Dermis microvascular lymphatic vessel endothelial cell (primary cell): ENCODE results near the gene ADD3. TPM values are rescaled to one million over a fixed set of nuclear protein-coding genes. Genes with fewer than 3 reads are reported as not detected.

ENCODE experiments used
- DNase-seq, 2 donors: peaks; one replicate each; pipeline versions ENCODE4 v3.0.0 to v3.0.0-alpha.2; 2010; ENCODE audit warnings: low read depth in 2 of 2
- total RNA-seq: library from RNA; depleted of rRNA; stranded (reverse); fragments of >200 nt; gene quantifications from 2 replicates; pipeline ENCODE4 v1.2.1, GENCODE V29; 2014

The ADD3 gene
- 292 and 439 TPM in 2 replicates for total RNA-seq

- DNase-seq, result peak; percentile 65 to 95
Measured at GRCh38 chr10:110007701-110008517, at the start of gene ADD3. ADD3 (plus strand) TSS chr10:110007984; CDS start chr10:110100654, 92,670 bp downstream.

- no peak for DNase-seq
Measured at GRCh38 chr10:109958059-109958458, 49.7 kb upstream of the ADD3 start.

GRCh38 chr10:109959259-109960145, 48.3 kb upstream of the ADD3 start:
- DNase-seq, result peak in 1 of 2 donors; percentile 40

GRCh38 chr10:109960682-109961081, 47.1 kb upstream of the ADD3 start:
- DNase-seq, result no peak

GRCh38 chr10:109961174-109962001, 46.4 kb upstream of the ADD3 start:
- DNase-seq, result peak; percentile 68 to 69

GRCh38 chr10:109962247-109962646, 45.5 kb upstream of the ADD3 start:
- no peak for DNase-seq

- DNase-seq, result no peak
Measured at GRCh38 chr10:109963439-109963838, 44.3 kb upstream of the ADD3 start.

- DNase-seq, result no peak
Measured at GRCh38 chr10:109964318-109964717, 43.5 kb upstream of the ADD3 start.

- DNase-seq, result peak; percentile 73 to 89
Measured at GRCh38 chr10:109966961-109967738, 40.6 kb upstream of the ADD3 start.

GRCh38 chr10:109967739-109968088, 40.1 kb upstream of the ADD3 start:
- DNase-seq, result no peak

- DNase-seq, result no peak
Measured at GRCh38 chr10:109968953-109969759, 38.6 kb upstream of the ADD3 start.

- no peak for DNase-seq
Measured at GRCh38 chr10:109969760-109970346, 37.9 kb upstream of the ADD3 start.

- no peak for DNase-seq
Measured at GRCh38 chr10:109971634-109972033, 36.1 kb upstream of the ADD3 start.

GRCh38 chr10:109972372-109973001, 35.3 kb upstream of the ADD3 start:
- no peak for DNase-seq

GRCh38 chr10:109973326-109973829, 34.4 kb upstream of the ADD3 start:
- DNase-seq, result no peak

- DNase-seq, result no peak
Measured at GRCh38 chr10:109974504-109975191, 33.1 kb upstream of the ADD3 start.

GRCh38 chr10:109975244-109976190, 32.3 kb upstream of the ADD3 start:
- no peak for DNase-seq
